Right atrium auricular region (tissue), 2 donors: ENCODE results near the gene WNT10A. TPM values are rescaled to one million over a fixed set of nuclear protein-coding genes. Genes with fewer than 3 reads are reported as not detected.
"Not testable (repeated sequence)": the region's sequence is repeated elsewhere in the genome, so short reads cannot be mapped to it uniquely, and the experiment has no call there.

Experiments used
- DNase-seq: peaks from one replicate; pipeline ENCODE4 v3.0.0-alpha.2; 2019; ENCODE audit warnings: low spot score
- H3K27ac ChIP-seq, 2 donors: fragments of 200-600 bp; sonication (generic); 1 replicate in 1 of 2; 2 replicates in 1 of 2; pipeline ENCODE4 v1.5.1; 2016 to 2019
- H3K27me3 ChIP-seq, 2 donors: fragments of 200-600 bp; sonication (generic); one replicate each; pipeline versions ENCODE4 v1.5.1 to v1.6.0; 2017 to 2019
- H3K36me3 ChIP-seq: fragments of 200-600 bp; sonication (generic); one replicate; pipeline ENCODE4 v1.5.1; 2016
- H3K4me1 ChIP-seq, 2 donors: fragments of 200-600 bp; sonication (generic); one replicate each; pipeline versions ENCODE4 v1.5.1 to v1.6.0; 2017 to 2019
- H3K4me3 ChIP-seq, 2 donors: fragments of 200-600 bp; sonication (generic); 1 replicate in 1 of 2; 2 replicates in 1 of 2; pipeline ENCODE4 v1.5.1; 2017 to 2019; ENCODE audit warnings: mild to moderate bottlenecking in 1 of 2, moderate library complexity in 1 of 2
- H3K9me3 ChIP-seq, 2 donors: fragments of 200-600 bp; sonication (generic); one replicate each; pipeline ENCODE4 v1.5.1; 2019
- CTCF ChIP-seq, 2 donors: fragments of 200-600 bp; sonication (generic); IDR thresholded peaks; one replicate each; pipeline ENCODE4 v1.5.1; 2019; ENCODE audit warnings: antibody characterized with exemption in 2 of 2
- total RNA-seq, 2 donors: library from RNA; depleted of rRNA; stranded (reverse); fragments of >200 nt; gene quantifications; one replicate each; pipeline ENCODE4 v1.1.0, GENCODE V29; 2016

The WNT10A gene
- total RNA-seq, 2 donors from 2014 or later: 0.90 to 1.2 TPM

DNA sequence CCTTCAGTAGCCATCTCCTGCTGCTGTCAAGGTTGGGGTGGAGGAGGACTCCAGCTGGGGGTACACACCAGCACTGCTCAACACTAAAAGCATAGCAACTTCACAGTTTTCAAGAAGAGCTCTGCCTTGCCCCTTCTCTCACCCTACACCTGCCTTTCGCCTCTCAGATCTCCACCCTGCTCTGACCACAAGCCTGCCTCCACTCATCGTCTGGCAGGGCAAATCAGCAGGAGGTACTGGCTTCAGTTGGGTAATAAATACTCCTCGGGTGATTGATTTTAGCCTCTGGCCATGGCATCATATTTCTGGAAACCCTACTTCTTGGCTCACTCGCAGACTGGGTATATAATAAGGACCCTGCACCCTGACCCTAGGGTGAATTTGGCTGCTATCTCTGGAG, 46.0 kb upstream of the WNT10A start:
- Histone ChIP-seq H3K4me3 (no peak overlapping the region), H3K27ac (no peak overlapping the region), H3K27me3 (no peaks in the 10 kb centered on the region), H3K9me3 (peaks cover 0 to 16% of the 10 kb centered on the region in 2 donors), H3K4me1 (peaks cover 0 to 20% of the 10 kb centered on the region in 2 donors), H3K36me3 (no peaks in the 10 kb centered on the region)
- no peak for TF ChIP-seq CTCF (IDR thresholded peaks at IDR 0.05)
- no peak for DNase-seq

DNA sequence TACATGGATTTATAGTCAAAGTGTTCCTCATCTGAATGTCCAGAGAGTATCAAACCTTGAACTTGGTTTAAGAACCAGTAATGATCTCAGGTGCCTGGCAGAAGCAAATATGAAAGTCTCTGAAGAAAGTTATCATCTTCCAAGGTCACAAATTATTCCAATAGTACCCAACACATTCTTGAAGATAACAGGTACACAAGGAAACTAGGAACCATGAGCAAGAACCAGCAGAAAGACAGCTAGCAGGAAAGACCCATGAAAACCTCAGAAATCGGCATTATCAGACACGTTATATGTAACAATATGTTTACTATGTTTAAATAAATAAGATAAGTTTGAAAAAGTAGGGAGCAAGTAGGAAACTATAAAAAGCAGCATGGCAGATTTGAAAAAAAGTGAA, 43.2 kb upstream of the WNT10A start:
- no peaks in the 10 kb centered on the region for H3K36me3 ChIP-seq
- H3K4me3 ChIP-seq: no peak overlapping the region
- no peak overlapping the region for H3K27ac ChIP-seq
- peaks cover 0 to 16% of the 10 kb centered on the region in 2 donors for H3K9me3 ChIP-seq
- TF ChIP-seq CTCF (IDR thresholded peaks at IDR 0.05): no peak
- H3K4me1 ChIP-seq: peaks cover 0 to 5% of the 10 kb centered on the region in 2 donors
- no peaks in the 10 kb centered on the region for H3K27me3 ChIP-seq
- DNase-seq: no peak

DNA sequence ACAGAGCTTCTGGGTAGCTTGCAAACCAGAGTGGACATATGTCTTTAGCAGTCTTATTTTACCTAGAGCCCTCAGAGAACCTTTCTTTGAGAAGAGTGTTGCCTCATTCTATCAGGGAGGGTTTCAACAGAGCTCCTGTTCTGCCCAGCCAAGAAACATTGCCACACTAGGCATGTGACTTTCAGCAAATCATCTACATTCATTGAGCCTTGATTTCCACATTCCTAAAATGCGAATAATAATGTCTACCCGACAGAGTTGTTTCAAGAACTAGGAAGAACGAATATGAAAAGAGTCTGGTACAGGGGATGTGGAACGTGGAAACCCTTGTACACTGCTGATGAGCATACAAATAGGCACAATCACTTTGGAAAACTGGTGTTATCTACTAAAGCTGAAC, 41.2 kb upstream of the WNT10A start:
- peaks cover 0 to 16% of the 10 kb centered on the region in 2 donors for H3K9me3 ChIP-seq
- no peak overlapping the region for H3K27ac ChIP-seq
- no peak for DNase-seq
- no peaks in the 10 kb centered on the region for H3K36me3 ChIP-seq
- no peaks in the 10 kb centered on the region for H3K4me1 ChIP-seq
- H3K27me3 ChIP-seq: no peaks in the 10 kb centered on the region
- TF ChIP-seq CTCF (IDR thresholded peaks at IDR 0.05): no peak
- no peak overlapping the region for H3K4me3 ChIP-seq

DNA sequence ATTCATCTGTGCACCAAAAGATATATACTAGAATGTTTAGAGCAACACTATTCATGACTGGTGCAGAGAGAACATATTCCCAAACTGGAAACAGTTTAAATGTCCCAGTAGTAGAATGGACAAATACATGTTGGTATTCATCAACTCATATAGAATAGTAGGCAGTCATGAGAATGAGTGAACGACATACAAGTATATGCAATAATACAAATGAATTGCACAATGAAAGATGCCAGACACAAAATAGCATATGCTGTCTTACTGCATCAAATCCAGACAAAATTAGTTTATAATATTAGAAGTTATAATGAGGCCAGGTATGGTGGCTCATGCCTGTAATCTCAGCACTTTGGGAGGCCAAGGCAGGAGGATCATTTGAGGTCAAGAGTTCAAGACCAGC, 40.8 kb upstream of the WNT10A start:
- no peak for TF ChIP-seq CTCF (IDR thresholded peaks at IDR 0.05)
- peaks cover 0 to 16% of the 10 kb centered on the region in 2 donors for H3K9me3 ChIP-seq
- H3K27ac ChIP-seq: no peak overlapping the region
- H3K27me3 ChIP-seq: no peaks in the 10 kb centered on the region
- H3K4me1 ChIP-seq: no peaks in the 10 kb centered on the region
- H3K4me3 ChIP-seq: no peak overlapping the region
- no peak for DNase-seq
- H3K36me3 ChIP-seq: no peaks in the 10 kb centered on the region

- H3K36me3 ChIP-seq, DNase-seq, H3K4me1 ChIP-seq, H3K9me3 ChIP-seq, H3K27ac ChIP-seq, H3K4me3 ChIP-seq, H3K27me3 ChIP-seq: not testable (repeated sequence)
Observed at GRCh38 chr2:218844334-218844733, 36.3 kb upstream of the WNT10A start.

DNA sequence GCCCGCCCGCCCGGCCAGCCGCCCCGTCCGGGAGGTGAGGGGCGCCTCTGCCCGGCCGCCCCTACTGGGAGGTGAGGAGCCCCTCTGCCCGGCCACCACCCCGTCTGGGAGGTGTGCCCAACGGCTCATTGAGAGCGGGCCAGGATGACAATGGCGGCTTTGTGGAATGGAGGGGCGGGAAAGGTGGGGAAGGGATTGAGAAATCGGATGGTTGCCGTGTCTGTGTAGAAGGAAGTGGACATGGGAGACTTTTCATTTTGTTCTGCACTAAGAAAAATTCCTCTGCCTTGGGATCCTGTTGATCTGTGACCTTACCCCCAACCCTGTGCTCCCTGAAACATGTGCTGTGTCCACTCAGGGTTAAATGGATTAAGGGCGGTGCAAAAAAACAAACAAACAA, 33.7 kb upstream of the WNT10A start:
- not testable (repeated sequence) for H3K36me3 ChIP-seq, H3K4me3 ChIP-seq, H3K27ac ChIP-seq, DNase-seq, H3K9me3 ChIP-seq, H3K27me3 ChIP-seq, H3K4me1 ChIP-seq

GRCh38 chr2:218849721-218850120, 30.9 kb upstream of the WNT10A start:
- H3K27ac ChIP-seq: no peak overlapping the region
- H3K27me3 ChIP-seq: peaks cover 0 to 4% of the 10 kb centered on the region in 2 donors
- no peak overlapping the region for H3K4me3 ChIP-seq
- TF ChIP-seq CTCF (IDR thresholded peaks at IDR 0.05): no peak
- no peak for DNase-seq
- no peaks in the 10 kb centered on the region for H3K36me3 ChIP-seq
- H3K9me3 ChIP-seq: no peaks in the 10 kb centered on the region
- H3K4me1 ChIP-seq: no peaks in the 10 kb centered on the region
